NK-92 (cell line): Measurements from ENCODE around the gene SLC25A21.
"Not testable (repeated sequence)": the region's sequence is repeated elsewhere in the genome, so short reads cannot be mapped to it uniquely, and the experiment has no call there.

Experiments
- DNase-seq: peaks from one replicate; lab custom pipeline; 2025; ENCODE audit not compliant: unreplicated experiment; lab: John Stamatoyannopoulos, UW

The SLC25A21 gene

GRCh38 chr14:36996133-36996856 is 176.1 kb downstream of the SLC25A21 start:
- DNase-seq = no peak

DNA sequence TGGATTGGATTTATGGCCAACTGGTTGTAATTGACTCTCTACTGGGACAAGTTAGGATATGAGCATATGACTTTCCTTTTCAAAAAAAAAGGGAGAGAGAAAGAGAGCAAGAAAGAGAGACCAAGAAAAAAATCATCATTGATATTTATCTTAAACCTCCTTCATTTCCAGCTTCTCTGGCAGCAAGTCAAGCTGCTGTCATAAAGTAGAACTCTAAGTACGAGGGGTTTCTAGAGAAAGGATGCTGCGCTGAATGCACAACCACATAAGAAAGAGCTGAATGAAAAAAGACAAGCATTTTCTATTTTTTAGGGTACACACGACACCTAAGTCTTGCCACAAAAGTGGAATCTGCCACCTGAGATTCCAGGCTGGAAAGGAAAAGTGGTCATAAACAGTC is 182.6 kb downstream of the SLC25A21 start:
- no peak for DNase-seq

DNA sequence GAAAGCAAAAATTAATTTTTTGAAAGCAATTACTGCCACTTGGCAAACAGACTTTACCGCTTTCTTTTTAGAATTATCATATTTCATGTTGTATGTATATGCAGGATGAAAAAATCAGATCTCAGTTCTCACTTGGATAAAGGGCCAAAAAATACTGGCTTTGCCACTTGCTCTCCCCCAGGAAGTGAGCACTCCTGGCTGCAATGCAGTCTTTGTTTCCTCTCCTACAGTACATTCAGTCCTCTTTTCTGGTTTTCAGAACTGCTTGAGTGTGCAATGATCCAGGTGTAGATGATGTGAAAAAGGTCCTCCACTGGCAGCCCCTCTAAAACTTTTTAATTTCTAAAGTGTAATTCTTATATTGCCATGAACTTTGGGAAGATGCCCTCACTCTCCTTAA is 183.4 kb downstream of the SLC25A21 start:
- no peak for DNase-seq

DNA sequence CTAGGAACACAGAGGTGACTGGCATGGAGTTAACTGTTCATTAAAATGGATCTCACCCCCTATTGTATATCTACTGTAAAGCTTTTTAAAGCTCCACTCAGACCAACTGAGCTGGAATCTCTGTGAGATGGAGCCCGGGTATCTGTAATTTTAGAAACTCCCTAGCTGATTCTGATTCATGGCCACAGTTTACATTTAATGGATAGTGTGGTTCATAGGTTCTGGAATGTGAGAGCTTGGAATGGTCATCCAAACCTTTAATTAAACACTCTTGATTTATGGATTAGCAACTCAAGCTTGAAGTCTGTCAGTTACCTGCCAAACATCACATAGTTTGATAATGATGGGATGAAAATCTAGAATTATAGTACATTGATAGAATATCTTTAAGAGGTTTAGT is 183.8 kb downstream of the SLC25A21 start:
- DNase-seq = no peak

- DNase-seq = no peak
Measured at GRCh38 chr14:36986407-36986806, 186.0 kb downstream of the SLC25A21 start.

DNA sequence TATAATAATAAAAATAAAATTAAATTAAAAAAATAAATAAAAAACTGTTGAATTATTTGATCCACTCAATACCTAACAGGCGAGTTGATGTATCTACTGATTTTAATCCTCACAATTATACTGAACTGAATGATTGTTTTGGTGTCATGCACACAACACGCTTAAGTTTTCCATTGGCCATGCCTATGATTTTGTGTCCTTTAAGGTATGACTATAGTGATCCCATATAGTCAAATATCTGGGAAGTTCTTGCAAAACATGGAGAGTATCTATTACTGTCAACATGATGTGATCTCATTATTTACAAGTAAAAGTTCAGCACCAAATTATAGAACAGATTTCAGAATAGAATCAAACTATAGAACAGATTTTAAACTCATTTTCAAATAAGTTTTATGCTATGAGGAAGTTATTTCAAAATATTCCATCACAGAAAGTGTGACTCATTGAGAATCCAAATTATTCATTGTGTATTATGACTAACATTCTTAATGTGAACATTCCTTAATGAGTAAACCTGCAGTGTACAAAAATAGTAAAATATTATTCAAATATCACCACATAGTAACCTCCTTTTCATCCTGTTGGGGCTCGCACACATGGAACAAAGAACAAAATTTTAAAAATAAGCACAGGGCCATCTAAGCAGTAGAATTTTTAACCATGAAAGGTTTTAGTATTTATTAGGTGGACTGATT is 190.4 kb downstream of the SLC25A21 start:
- DNase-seq = no peak

DNA sequence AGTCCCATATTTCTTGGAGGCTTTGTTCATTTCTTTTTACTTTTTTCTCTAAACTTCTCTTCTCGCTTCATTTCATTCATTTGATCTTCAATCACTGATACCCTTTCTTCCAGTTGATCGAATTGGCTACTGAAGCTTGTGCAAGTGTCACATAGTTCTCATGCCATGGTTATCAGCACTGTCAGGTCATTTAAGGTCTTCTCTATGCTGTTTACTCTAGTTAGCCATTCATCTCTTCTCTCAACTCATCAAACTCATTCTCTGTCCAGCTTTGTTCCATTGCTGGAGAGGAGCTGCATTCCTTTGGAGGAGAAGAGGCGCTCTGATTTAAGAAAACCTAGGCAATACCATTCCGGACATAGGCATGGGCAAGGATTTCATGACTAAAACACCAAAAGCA is 192.0 kb downstream of the SLC25A21 start:
- not testable (repeated sequence) for DNase-seq

- DNase-seq = no peak
Measured at GRCh38 chr14:36979863-36980262, 192.5 kb downstream of the SLC25A21 start.

- no peak for DNase-seq
Measured at GRCh38 chr14:36976571-36977023, 195.8 kb downstream of the SLC25A21 start.

DNA sequence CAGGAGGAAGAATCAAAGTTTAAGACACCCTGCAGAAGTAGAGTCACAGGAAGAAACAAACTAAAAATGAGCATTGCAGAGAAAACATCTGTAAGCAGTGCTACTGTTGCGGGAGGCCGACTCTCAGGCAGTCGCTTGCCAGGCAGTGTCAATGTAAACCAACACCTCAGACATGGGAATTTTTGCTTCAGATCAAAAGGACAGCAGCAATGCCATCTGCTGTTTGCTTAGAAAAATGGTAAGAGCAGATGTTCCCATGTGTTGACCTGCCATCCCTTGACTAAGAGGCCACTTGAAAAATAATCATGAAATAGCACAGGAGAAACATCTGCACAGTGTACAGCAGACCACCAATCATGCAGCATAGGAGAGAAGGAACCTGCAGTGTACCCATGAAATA is 196.6 kb downstream of the SLC25A21 start:
- no peak for DNase-seq

DNA sequence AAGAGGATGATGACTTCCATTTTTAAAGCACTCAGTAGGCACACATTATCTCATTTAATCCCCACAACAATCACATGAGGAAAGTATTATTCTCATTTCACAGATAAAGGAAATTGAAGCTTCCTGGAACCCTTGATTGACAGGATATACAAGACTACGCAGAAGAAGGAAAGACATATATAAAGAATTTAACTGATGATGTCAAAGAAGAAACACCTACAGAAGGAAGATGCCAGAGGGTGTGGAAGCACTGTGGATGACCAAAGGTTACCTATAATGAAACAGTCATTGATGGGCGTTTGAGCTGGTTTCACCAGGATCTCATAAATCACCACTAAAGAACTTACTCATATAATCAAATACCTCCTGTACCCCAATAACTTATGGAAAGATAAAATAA is 197.4 kb downstream of the SLC25A21 start:
- DNase-seq = no peak

DNA sequence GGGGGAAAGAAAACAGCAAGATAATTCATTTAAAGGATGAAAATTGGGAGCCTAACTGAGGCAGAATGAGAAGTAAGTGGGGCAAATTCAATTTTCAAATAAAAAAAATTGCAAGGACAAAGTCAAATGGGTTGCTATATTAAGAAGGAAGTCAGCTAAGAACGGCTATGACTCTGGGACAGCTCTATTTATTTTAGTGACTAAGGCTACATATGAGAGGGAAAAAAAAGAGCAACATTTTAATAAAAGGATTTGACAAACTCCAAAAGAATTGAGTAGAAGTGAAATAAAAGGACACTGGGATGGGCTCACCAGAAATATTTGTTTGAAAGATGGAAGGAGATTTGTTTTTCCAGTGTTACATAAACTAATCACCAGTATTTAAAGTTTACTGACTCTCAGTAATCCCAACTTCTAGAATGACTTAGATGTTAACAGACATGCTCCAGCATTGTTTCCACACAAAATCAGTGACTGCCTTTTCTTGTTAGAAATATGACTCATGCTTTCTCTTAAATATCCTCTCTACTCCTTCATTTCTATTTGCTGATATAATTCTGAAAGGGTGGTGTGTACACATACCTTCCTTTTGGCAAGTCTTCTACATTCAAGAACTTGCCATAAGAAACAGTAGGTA is 198.5 kb downstream of the SLC25A21 start:
- DNase-seq = no peak

GRCh38 chr14:36971263-36971855 is 201.0 kb downstream of the SLC25A21 start:
- no peak for DNase-seq

GRCh38 chr14:36967892-36968555 is 204.4 kb downstream of the SLC25A21 start:
- DNase-seq = no peak

DNA sequence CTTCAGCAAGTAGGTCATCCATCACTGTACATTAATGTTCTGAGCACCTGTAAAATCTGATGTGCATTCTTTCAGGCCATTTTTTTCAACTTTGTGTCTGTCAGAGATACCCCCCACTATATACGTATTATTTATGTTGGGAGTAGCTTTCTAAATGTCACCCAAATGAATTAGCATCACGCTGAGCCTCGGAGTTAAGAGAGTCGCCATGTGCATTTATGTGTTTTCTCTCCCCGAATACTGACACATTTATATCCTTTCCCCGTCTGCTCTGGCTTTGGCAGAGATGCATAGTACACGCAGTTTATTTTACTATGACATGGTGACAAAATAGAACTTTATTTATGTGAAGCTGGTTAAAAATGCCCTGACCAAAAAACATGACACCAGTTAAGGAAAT is 216.4 kb downstream of the SLC25A21 start:
- DNase-seq = no peak

DNA sequence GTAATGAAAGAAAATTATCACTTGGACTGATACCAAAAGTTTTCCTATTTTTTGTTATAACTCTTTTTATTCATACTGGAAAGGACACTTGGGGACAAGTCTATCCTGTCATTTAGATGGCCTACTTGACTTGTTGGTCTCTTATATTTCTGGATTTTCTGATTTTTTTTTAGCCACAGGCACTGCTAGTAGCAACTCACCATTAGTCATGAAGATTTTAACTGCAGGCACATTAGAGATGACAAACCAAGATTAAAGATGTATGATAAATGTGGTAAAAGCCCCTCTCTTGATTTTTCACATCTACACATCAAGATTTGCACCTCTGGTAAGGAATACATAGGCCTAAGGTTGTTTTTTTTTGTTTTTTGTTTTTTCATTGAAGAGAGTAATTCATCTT is 217.0 kb downstream of the SLC25A21 start:
- DNase-seq = no peak

- no peak for DNase-seq
Measured at GRCh38 chr14:36952689-36953088, 219.7 kb downstream of the SLC25A21 start.

GRCh38 chr14:36951380-36951911 is 221.0 kb downstream of the SLC25A21 start:
- no peak for DNase-seq

- no peak for DNase-seq
Measured at GRCh38 chr14:36950812-36951211, 221.6 kb downstream of the SLC25A21 start.

DNA sequence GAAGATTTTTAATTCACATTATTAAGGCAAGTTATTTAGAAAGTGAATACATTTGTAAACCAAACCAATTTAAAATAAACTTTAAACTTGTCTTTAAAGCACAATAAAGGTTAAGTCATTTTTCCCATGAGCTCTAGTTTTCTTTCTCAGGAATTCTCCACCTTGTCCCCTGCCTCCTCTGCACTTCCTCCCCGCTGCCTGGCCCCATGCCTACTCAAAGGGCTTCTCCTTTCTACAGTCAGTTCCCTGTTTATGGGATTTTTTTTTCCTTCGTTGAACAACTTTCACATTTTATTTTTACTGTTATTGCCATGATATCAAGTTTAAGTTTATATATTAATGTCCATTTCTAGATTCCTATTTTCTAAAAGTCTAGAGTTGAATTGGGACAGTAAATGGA is 223.0 kb downstream of the SLC25A21 start:
- DNase-seq = no peak
